ENCODE measurements around the gene SF3B3. TPM values are rescaled to one million over a fixed set of nuclear protein-coding genes. Genes with fewer than 3 reads are reported as not detected.

SF3B3 gene
- total RNA-seq, 1 experiment from 2014 or later = 187 TPM

DNA sequence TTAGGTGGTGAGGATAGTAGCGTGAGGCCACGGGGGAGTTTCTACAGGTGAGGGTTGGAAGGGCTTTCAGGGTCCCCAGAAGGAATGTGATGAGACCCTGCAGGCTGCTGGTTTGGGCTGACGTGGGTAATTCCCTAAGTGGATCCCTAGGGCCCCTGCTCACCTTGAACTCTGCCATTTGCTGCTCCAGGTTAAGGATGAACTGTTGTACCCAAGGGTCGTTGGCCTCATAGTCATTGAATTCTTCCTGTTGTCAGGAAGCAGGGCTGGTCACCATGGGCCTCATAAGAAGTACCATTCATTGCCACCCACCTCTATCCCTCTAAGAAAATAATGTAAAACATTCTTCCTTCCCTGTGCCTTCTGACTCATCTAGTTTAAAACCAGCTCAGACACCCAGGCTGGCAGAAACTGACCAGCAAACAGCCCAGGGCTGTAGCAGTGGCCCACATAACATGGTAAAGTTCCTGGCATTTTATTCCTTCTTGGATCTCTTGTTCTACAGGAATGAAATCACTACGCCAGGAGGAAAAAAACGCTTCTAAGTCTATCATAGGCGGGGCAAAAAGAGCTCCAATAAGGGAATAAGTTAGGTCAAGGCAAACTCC, 41.6 kb upstream of the SF3B3 start:
- Histone ChIP-seq H3K27ac (ENCODE audit: low read length) (no peak overlapping the region), H2AFZ (ENCODE audit: low read length) (no peak overlapping the region), H3K79me2 (ENCODE audit: low read length) (no peaks in the 10 kb centered on the region), H3K36me3 (ENCODE audit: insufficient read depth, low read length) (peaks cover 4% of the 10 kb centered on the region; the same call in 1 of the 2 replicates), H3K9ac (ENCODE audit: low read length) (no peak overlapping the region), H3K4me1 (ENCODE audit: low read length) (peaks cover 17% of the 10 kb centered on the region), H3K27me3 (ENCODE audit: low read length) (no peaks in the 10 kb centered on the region), H3K4me3 (ENCODE audit: low read length) (no peak overlapping the region), H3K9me2 (replicated peaks; ENCODE audit: insufficient read depth, low read length) (no peaks in the 10 kb centered on the region), H4K20me1 (ENCODE audit: insufficient read depth, low read depth, low read length) (no peaks in the 10 kb centered on the region), H3K9me3 (ENCODE audit: low read length) (no peaks in the 10 kb centered on the region), H3K4me2 (ENCODE audit: low read depth, low read length, poor library complexity, severe bottlenecking) (no peak overlapping the region)
- DNase-seq = no peak

DNA sequence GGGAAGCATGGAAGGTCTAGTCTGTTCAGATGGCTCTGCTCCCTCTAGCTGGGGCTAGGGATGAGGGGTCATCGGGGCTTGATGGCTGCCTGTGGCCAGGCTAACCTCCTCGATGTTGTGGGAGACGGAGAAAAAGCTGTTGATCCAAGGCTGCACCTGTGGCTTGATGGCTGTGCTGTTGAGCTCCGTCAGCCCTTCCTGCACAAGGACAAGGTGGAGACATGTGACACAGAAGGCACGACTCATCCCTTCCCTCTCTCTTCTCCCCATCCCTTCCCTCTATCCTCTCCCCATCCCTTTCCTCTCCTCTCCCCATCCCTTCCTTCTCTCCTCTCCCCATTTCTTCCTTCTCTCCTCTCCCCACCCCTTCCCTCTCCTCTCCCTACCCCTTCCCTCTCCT, 41.0 kb upstream of the SF3B3 start:
- Histone ChIP-seq H2AFZ (ENCODE audit: low read length) (no peak overlapping the region), H3K9ac (ENCODE audit: low read length) (no peak overlapping the region), H3K36me3 (ENCODE audit: insufficient read depth, low read length) (peaks cover 4% of the 10 kb centered on the region; the same call in 1 of the 2 replicates), H3K27me3 (ENCODE audit: low read length) (no peaks in the 10 kb centered on the region), H3K27ac (ENCODE audit: low read length) (peak overlapping the region; percentile 81; the same call in 1 of the 2 replicates), H3K9me2 (replicated peaks; ENCODE audit: insufficient read depth, low read length) (no peaks in the 10 kb centered on the region), H3K9me3 (ENCODE audit: low read length) (no peaks in the 10 kb centered on the region), H3K4me3 (ENCODE audit: low read length) (no peak overlapping the region), H4K20me1 (ENCODE audit: insufficient read depth, low read depth, low read length) (no peaks in the 10 kb centered on the region), H3K79me2 (ENCODE audit: low read length) (no peaks in the 10 kb centered on the region), H3K4me2 (ENCODE audit: low read depth, low read length, poor library complexity, severe bottlenecking) (no peak overlapping the region), H3K4me1 (ENCODE audit: low read length) (peaks cover 16% of the 10 kb centered on the region)
- no peak for DNase-seq

DNA sequence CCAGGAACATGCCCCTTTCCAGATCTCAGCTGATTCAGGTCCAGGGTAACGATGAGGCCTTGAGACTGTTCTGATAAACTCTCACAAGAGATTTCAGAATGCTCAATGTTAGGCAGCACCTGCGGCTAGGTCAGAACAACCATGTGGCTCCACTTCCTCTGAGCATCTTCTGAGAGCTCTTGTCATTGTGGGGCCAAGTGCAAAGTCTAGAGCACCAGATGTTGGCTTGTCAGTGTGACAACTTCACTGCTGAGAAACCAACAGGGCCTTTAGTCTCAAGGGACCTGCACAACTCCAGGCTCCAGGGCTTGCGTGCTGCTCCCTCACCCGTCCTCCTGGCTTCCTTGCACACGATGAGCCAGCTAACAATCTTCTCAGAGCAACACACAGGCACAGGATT, 40.2 kb upstream of the SF3B3 start:
- no peak overlapping the region for H3K4me2 ChIP-seq (ENCODE audit: low read depth, low read length, poor library complexity, severe bottlenecking)
- peaks cover 16% of the 10 kb centered on the region for H3K4me1 ChIP-seq (ENCODE audit: low read length)
- no peaks in the 10 kb centered on the region for H3K79me2 ChIP-seq (ENCODE audit: low read length)
- H3K9me2 ChIP-seq (replicated peaks; ENCODE audit: insufficient read depth, low read length) = no peaks in the 10 kb centered on the region
- peak overlapping the region; percentile 81 for H3K27ac ChIP-seq (ENCODE audit: low read length)
- peak; percentile 67 for DNase-seq
- H3K27me3 ChIP-seq (ENCODE audit: low read length) = no peaks in the 10 kb centered on the region
- no peak overlapping the region for H3K4me3 ChIP-seq (ENCODE audit: low read length)
- peak overlapping the region; percentile 26; the same call in 1 of the 2 replicates for H3K9ac ChIP-seq (ENCODE audit: low read length)
- H3K36me3 ChIP-seq (ENCODE audit: insufficient read depth, low read length) = peaks cover 4% of the 10 kb centered on the region; the same call in 1 of the 2 replicates
- H2AFZ ChIP-seq (ENCODE audit: low read length) = no peak overlapping the region
- no peaks in the 10 kb centered on the region for H3K9me3 ChIP-seq (ENCODE audit: low read length)
- no peaks in the 10 kb centered on the region for H4K20me1 ChIP-seq (ENCODE audit: insufficient read depth, low read depth, low read length)

DNA sequence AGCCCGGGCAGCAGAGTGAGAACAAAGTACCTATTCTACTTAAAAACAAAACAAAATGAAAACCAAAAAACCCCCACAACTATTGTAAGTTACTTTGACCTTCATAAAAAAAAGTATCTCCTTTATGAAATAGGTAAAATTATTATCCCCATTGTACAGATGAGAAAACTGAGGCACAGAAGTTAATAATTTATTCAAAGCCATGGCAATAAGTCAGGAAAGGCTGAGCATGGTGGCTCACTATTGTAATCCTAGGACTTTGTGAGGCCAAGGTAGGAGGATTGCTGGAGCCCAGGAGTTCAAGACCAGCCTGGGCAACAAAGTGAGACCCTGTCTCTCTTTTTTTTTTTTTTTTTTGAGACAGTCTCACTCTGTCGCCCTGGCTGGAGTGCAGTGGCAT, 38.7 kb upstream of the SF3B3 start:
- Histone ChIP-seq H4K20me1 (ENCODE audit: insufficient read depth, low read depth, low read length) (no peaks in the 10 kb centered on the region), H3K4me2 (ENCODE audit: low read depth, low read length, poor library complexity, severe bottlenecking) (no peak overlapping the region), H2AFZ (ENCODE audit: low read length) (no peak overlapping the region), H3K4me1 (ENCODE audit: low read length) (peaks cover 16% of the 10 kb centered on the region), H3K36me3 (ENCODE audit: insufficient read depth, low read length) (peaks cover 4% of the 10 kb centered on the region; the same call in 1 of the 2 replicates), H3K9me2 (replicated peaks; ENCODE audit: insufficient read depth, low read length) (no peaks in the 10 kb centered on the region), H3K79me2 (ENCODE audit: low read length) (no peaks in the 10 kb centered on the region), H3K27ac (ENCODE audit: low read length) (no peak overlapping the region), H3K4me3 (ENCODE audit: low read length) (no peak overlapping the region), H3K27me3 (ENCODE audit: low read length) (no peaks in the 10 kb centered on the region), H3K9ac (ENCODE audit: low read length) (no peak overlapping the region), H3K9me3 (ENCODE audit: low read length) (no peaks in the 10 kb centered on the region)
- no peak for DNase-seq

DNA sequence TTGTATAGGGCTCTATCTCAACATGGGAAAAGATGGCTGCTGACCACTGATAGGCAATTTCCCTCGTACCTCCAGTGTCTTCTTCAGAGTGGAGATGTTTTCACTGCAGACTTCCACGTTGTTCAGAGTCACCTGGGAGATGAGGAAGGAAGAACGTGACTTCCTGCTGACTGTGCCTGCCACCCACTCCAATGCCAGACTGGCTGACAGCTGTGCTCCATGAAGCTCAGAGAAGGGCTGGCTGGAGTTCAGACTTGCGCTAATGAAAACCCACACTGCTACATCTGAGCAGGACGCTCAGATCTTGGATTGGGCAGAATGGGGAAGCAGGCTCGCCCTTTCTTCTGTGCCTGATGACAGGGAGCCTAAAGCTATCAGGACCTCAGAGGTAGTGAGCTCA, 33.4 kb upstream of the SF3B3 start:
- H4K20me1 ChIP-seq (ENCODE audit: insufficient read depth, low read depth, low read length) = no peaks in the 10 kb centered on the region
- H3K4me3 ChIP-seq (ENCODE audit: low read length) = no peak overlapping the region
- H3K4me2 ChIP-seq (ENCODE audit: low read depth, low read length, poor library complexity, severe bottlenecking) = no peak overlapping the region
- H3K27ac ChIP-seq (ENCODE audit: low read length) = no peak overlapping the region
- no peaks in the 10 kb centered on the region for H3K9me2 ChIP-seq (replicated peaks; ENCODE audit: insufficient read depth, low read length)
- H3K36me3 ChIP-seq (ENCODE audit: insufficient read depth, low read length) = peaks cover 4% of the 10 kb centered on the region; the same call in 1 of the 2 replicates
- no peaks in the 10 kb centered on the region for H3K79me2 ChIP-seq (ENCODE audit: low read length)
- H3K4me1 ChIP-seq (ENCODE audit: low read length) = peaks cover 5% of the 10 kb centered on the region
- H3K9ac ChIP-seq (ENCODE audit: low read length) = no peak overlapping the region
- DNase-seq = no peak
- no peak overlapping the region for H2AFZ ChIP-seq (ENCODE audit: low read length)
- H3K9me3 ChIP-seq (ENCODE audit: low read length) = no peaks in the 10 kb centered on the region
- H3K27me3 ChIP-seq (ENCODE audit: low read length) = no peaks in the 10 kb centered on the region

DNA sequence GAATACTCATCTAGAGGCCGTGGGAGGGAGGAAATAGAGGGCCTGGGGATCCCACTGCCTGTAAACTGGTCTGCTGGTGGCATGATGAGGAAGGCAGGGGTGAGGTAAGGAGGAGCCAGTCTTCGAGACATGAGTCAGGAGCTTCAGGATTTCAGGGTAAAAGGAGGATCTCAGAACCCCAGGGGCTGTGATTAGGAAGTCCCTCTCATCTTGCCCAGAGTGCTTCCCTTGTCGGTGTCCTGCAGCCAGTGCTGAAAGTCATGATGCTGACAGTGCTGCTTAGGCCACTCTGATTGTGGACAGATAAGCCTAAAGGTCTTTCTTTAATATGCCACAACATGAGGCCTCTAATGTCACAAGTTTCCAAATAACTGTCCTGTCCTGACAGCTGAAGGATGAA, 29.8 kb upstream of the SF3B3 start:
- no peak overlapping the region for H3K9ac ChIP-seq (ENCODE audit: low read length)
- H3K79me2 ChIP-seq (ENCODE audit: low read length) = no peaks in the 10 kb centered on the region
- no peaks in the 10 kb centered on the region for H3K9me2 ChIP-seq (replicated peaks; ENCODE audit: insufficient read depth, low read length)
- peaks cover 4% of the 10 kb centered on the region; the same call in 1 of the 2 replicates for H3K36me3 ChIP-seq (ENCODE audit: insufficient read depth, low read length)
- DNase-seq = no peak
- no peak overlapping the region for H3K27ac ChIP-seq (ENCODE audit: low read length)
- H3K4me1 ChIP-seq (ENCODE audit: low read length) = no peaks in the 10 kb centered on the region
- no peak overlapping the region for H3K4me2 ChIP-seq (ENCODE audit: low read depth, low read length, poor library complexity, severe bottlenecking)
- H2AFZ ChIP-seq (ENCODE audit: low read length) = no peak overlapping the region
- no peak overlapping the region for H3K4me3 ChIP-seq (ENCODE audit: low read length)
- no peaks in the 10 kb centered on the region for H3K9me3 ChIP-seq (ENCODE audit: low read length)
- no peaks in the 10 kb centered on the region for H4K20me1 ChIP-seq (ENCODE audit: insufficient read depth, low read depth, low read length)
- no peaks in the 10 kb centered on the region for H3K27me3 ChIP-seq (ENCODE audit: low read length)

DNA sequence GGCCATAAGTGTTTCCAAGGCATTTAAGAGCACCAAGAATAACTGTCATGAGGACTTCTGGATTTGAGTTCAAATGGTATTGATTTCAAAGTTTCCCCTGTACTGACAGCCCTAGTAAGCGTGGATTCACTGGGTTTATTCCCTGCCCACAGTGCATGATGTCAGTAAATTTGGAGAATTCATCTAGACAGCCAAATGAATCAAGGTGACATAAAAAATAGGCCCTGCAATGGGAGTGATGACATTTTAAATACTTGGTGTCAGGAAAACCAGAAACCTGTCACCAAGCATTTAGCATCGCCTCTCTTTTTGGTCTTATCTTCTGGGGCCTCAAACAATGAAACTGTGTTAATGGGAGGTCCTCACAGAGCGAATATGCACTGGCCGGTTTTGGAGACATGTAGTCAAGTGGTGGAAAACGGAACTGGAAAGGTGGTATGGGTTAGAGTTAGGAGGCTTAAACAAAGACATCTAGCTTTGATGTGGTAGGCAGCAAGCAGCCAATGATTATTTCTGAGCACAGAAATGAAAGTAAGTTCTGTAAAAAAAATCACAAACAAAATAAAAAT, 29.3 kb upstream of the SF3B3 start:
- no peak overlapping the region for H3K27ac ChIP-seq (ENCODE audit: low read length)
- peaks cover 4% of the 10 kb centered on the region; the same call in 1 of the 2 replicates for H3K36me3 ChIP-seq (ENCODE audit: insufficient read depth, low read length)
- no peak overlapping the region for H3K9ac ChIP-seq (ENCODE audit: low read length)
- no peak overlapping the region for H3K4me3 ChIP-seq (ENCODE audit: low read length)
- H2AFZ ChIP-seq (ENCODE audit: low read length) = no peak overlapping the region
- no peaks in the 10 kb centered on the region for H3K9me2 ChIP-seq (replicated peaks; ENCODE audit: insufficient read depth, low read length)
- H3K79me2 ChIP-seq (ENCODE audit: low read length) = no peaks in the 10 kb centered on the region
- no peaks in the 10 kb centered on the region for H3K9me3 ChIP-seq (ENCODE audit: low read length)
- no peak overlapping the region for H3K4me2 ChIP-seq (ENCODE audit: low read depth, low read length, poor library complexity, severe bottlenecking)
- no peaks in the 10 kb centered on the region for H4K20me1 ChIP-seq (ENCODE audit: insufficient read depth, low read depth, low read length)
- no peaks in the 10 kb centered on the region for H3K4me1 ChIP-seq (ENCODE audit: low read length)
- no peak for DNase-seq
- no peaks in the 10 kb centered on the region for H3K27me3 ChIP-seq (ENCODE audit: low read length)

DNA sequence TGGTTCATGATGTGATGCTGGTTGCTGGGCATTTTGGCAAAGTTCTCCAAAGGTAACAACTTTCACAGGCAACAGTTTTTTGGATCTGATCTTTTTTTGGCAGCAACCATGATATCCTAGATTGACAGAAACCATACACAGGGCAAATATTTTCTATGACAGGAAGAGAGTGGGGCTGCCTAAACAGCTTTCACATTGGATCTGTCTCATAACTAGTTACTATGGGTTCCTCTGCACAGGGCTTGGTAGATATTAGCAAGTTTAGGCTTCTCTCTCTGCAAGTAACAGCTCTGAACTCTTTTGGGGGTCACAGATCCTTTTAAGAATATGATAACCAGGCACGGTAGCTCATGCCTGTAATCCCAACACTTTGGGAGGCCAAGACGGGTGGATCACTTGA, 28.8 kb upstream of the SF3B3 start:
- Histone ChIP-seq H3K9me2 (replicated peaks; ENCODE audit: insufficient read depth, low read length) (no peaks in the 10 kb centered on the region), H2AFZ (ENCODE audit: low read length) (no peak overlapping the region), H3K9me3 (ENCODE audit: low read length) (no peaks in the 10 kb centered on the region), H3K79me2 (ENCODE audit: low read length) (no peaks in the 10 kb centered on the region), H3K36me3 (ENCODE audit: insufficient read depth, low read length) (peaks cover 4% of the 10 kb centered on the region; the same call in 1 of the 2 replicates), H3K4me1 (ENCODE audit: low read length) (no peaks in the 10 kb centered on the region), H3K4me2 (ENCODE audit: low read depth, low read length, poor library complexity, severe bottlenecking) (no peak overlapping the region), H3K9ac (ENCODE audit: low read length) (no peak overlapping the region), H3K27ac (ENCODE audit: low read length) (no peak overlapping the region), H3K4me3 (ENCODE audit: low read length) (no peak overlapping the region), H4K20me1 (ENCODE audit: insufficient read depth, low read depth, low read length) (no peaks in the 10 kb centered on the region), H3K27me3 (ENCODE audit: low read length) (no peaks in the 10 kb centered on the region)
- DNase-seq = no peak
